ENCODE data around the gene ZNF385D. TPM values are rescaled to one million over a fixed set of nuclear protein-coding genes. Genes with fewer than 3 reads are reported as not detected.
A peak's percentile ranks its signal among the peaks of the same experiment; 100 is the strongest.

ZNF385D gene
- total RNA-seq, 3 donors from 2014 or later: 3.2 to 4.3 (median 3.8) TPM

GRCh38 chr3:21409401-21409800 lies 341.6 kb downstream of the ZNF385D start:
- Histone ChIP-seq H3K4me1 (no peaks in the 10 kb centered on the region), H3K36me3 (no peaks in the 10 kb centered on the region), H3K4me3 (no peak overlapping the region), H3K27me3 (no peaks in the 10 kb centered on the region), H3K9me3 (peaks cover 4 to 12% of the 10 kb centered on the region in 2 donors), H3K27ac (no peak overlapping the region)
- TF ChIP-seq POLR2A (IDR thresholded peaks at IDR 0.05): no peak
- TF ChIP-seq CTCF (IDR thresholded peaks at IDR 0.05): no peak
- TF ChIP-seq POLR2AphosphoS5 (IDR thresholded peaks at IDR 0.05): no peak
- DNase-seq (ENCODE audit: low spot score in 2 of 2): no peak
- intact Hi-C loops (cut with DNase I; ENCODE audit: low total_unique reads): loop anchor here (5.0 kb wide), 1 partner anchor 1153 kb away; no protein-coding TSS in a partner anchor

DNA sequence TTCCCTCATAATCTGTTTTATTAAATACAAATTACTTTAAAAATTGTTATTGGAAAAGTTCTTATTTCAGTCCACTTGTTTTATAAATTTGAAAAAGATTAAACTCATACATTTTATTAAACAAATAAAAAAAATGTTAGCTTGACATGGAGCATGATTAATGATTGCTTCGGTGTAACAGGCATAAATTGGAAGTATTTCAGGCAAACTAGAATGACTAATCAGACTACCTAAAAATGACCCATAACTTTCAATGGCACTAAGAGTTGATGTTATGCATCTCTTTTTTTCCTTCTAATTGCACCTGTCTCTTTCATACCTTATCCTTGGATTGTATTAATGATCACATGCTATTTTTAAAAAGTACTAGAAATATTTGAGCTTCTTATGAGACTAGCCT lies 343.3 kb downstream of the ZNF385D start:
- Histone ChIP-seq H3K27me3 (no peaks in the 10 kb centered on the region), H3K4me1 (no peaks in the 10 kb centered on the region), H3K27ac (no peak overlapping the region), H3K36me3 (no peaks in the 10 kb centered on the region), H3K9me3 (peaks cover 8 to 13% of the 10 kb centered on the region in 2 donors), H3K4me3 (no peak overlapping the region)
- intact Hi-C loops (cut with DNase I; ENCODE audit: low total_unique reads): loop anchor here (5.0 kb wide), 1 partner anchor 1155 kb away; no protein-coding TSS in a partner anchor
- DNase-seq (ENCODE audit: low spot score in 2 of 2): no peak
- TF ChIP-seq CTCF (IDR thresholded peaks at IDR 0.05) (no peak), POLR2AphosphoS5 (IDR thresholded peaks at IDR 0.05) (no peak)

- peaks cover 8 to 13% of the 10 kb centered on the region in 2 donors for H3K9me3 ChIP-seq
- H3K4me1 ChIP-seq: no peaks in the 10 kb centered on the region
- DNase-seq (ENCODE audit: low spot score in 2 of 2): peak in 1 of 2 donors; percentile 47
- no peaks in the 10 kb centered on the region for H3K36me3 ChIP-seq
- no peak overlapping the region for H3K4me3 ChIP-seq
- H3K27ac ChIP-seq: no peak overlapping the region
- no peaks in the 10 kb centered on the region for H3K27me3 ChIP-seq
- TF ChIP-seq POLR2AphosphoS5 (IDR thresholded peaks at IDR 0.05) (no peak), CTCF (IDR thresholded peaks at IDR 0.05) (no peak), POLR2A (IDR thresholded peaks at IDR 0.05) (no peak)
- intact Hi-C loops (cut with DNase I; ENCODE audit: low total_unique reads): loop anchor here (5.0 kb wide), 1 partner anchor 1156 kb away; no protein-coding TSS in a partner anchor
Observed at GRCh38 chr3:21405671-21406667, 345.0 kb downstream of the ZNF385D start.

DNA sequence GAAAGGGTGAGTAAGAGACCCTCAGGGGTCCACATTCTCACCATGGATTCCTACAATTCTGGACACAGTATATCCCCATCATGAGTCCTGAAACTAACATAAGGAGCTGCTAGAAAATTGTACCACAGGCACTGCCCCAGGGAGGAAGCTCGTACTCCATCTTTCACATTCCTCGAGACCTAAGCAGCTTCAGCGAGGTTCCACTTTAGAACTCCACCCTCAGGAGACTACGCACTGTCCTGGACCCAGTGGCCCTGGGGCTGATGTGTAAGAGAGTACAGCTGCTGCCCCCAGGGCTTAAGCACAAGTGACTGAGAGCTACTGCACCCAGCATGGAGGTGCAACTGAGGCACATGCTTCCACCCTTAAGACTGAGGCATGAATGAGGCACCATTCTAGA lies 352.5 kb downstream of the ZNF385D start:
- DNase-seq (ENCODE audit: low spot score in 2 of 2): no peak
- H3K9me3 ChIP-seq: no peaks in the 10 kb centered on the region
- H3K27ac ChIP-seq: no peak overlapping the region
- H3K4me1 ChIP-seq: no peaks in the 10 kb centered on the region
- intact Hi-C loops (cut with DNase I; ENCODE audit: low total_unique reads): no loop called here
- no peak for TF ChIP-seq POLR2A (IDR thresholded peaks at IDR 0.05)
- no peak for TF ChIP-seq CTCF (IDR thresholded peaks at IDR 0.05)
- no peak for TF ChIP-seq POLR2AphosphoS5 (IDR thresholded peaks at IDR 0.05)
- H3K27me3 ChIP-seq: no peaks in the 10 kb centered on the region
- no peak overlapping the region for H3K4me3 ChIP-seq
- no peaks in the 10 kb centered on the region for H3K36me3 ChIP-seq

- Histone ChIP-seq H3K4me1 (no peaks in the 10 kb centered on the region), H3K9me3 (no peaks in the 10 kb centered on the region), H3K27ac (no peak overlapping the region), H3K36me3 (no peaks in the 10 kb centered on the region), H3K4me3 (no peak overlapping the region), H3K27me3 (no peaks in the 10 kb centered on the region)
- DNase-seq (ENCODE audit: low spot score in 2 of 2): no peak
- TF ChIP-seq CTCF (IDR thresholded peaks at IDR 0.05): no peak
- no peak for TF ChIP-seq POLR2AphosphoS5 (IDR thresholded peaks at IDR 0.05)
- TF ChIP-seq POLR2A (IDR thresholded peaks at IDR 0.05): no peak
- intact Hi-C loops (cut with DNase I; ENCODE audit: low total_unique reads): no loop called here
Observed at GRCh38 chr3:21393683-21394311, 357.2 kb downstream of the ZNF385D start.
